Stimulated activated CD8-positive, alpha-beta memory T cell treated with anti-CD3 and anti-CD28 coated beads, Interleukin-4, amount 100 ng/mL, for 4 hours (primary cell): Measurements from ENCODE around the gene PPM1E.
"Not testable (repeated sequence)": the region's sequence is repeated elsewhere in the genome, so short reads cannot be mapped to it uniquely, and the experiment has no call there.

Experiments
- DNase-seq, 2 donors: peaks; one replicate each; pipeline ENCODE4 v3.0.0-alpha.2; 2020; ENCODE audit warnings: low read depth in 2 of 2, low spot score in 1 of 2

PPM1E gene

DNA sequence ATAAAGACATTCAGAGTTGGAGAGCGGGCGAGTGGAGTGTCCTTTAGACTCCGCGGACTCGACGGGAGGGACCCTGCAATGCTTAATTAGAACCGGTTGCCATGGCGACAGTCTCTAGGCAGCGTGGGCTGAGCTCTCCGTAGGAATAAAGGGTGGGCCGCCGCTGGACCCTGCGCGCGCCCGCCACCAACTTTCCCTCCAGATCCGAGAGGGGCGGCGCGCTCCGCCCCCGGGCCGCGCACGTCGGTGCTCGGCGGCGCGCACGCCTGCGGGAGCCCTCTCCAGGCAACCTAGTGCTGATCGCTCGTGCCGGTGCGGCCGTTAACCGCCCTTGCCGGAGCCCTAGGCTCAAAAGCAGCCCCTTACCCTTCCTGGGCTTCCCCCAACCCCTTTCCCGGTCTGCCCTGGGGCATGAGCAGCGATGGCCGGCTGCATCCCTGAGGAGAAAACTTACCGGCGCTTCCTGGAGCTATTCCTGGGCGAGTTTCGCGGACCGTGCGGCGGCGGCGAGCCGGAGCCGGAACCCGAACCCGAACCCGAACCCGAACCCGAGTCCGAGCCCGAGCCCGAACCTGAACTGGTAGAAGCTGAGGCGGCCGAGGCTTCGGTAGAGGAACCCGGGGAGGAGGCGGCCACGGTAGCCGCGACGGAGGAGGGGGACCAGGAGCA lies at the start of gene PPM1E:
Gene PPM1E (plus strand): TSS at position 278 of the 669 bp plus-strand sequence.
- DNase-seq: peak in 1 of 2 donors; percentile 4

DNA sequence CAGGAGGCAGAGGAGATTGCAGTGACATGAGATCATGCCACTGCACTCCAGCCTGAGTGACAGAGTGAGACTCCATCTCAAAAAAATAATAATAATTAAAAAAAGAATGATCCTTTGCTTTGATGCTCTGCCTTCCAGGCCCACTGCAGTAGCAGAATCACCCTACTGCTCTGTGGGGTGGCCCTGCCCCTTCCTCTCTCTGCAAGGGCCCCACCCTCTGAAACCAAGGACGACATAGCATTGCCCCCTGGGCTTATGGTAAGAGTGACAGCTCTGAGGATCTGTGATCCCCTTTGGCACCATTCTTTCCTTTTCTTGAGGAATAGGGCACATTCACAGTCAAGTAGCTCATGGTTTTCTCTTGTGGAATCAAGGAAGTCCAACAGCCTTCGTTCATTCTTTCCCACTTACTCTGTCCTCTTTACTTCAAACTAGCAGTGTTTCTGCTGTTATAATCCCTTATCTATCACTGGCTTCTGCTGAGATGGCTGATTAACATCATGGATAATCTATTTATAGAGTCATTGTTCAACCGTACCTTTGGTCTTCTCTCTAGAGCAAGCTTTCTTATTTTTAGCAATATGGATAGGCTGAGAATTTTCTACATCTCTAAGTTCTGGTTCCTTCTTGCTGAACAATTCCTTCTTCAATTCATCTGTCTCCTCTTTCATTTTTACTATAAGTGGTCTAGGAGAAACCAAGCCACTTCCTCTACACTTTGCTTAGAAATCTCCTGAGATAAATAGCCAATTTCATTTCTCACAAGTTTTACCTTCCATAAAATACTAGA lies 49.1 kb upstream of the PPM1E start:
- no peak for DNase-seq

DNA sequence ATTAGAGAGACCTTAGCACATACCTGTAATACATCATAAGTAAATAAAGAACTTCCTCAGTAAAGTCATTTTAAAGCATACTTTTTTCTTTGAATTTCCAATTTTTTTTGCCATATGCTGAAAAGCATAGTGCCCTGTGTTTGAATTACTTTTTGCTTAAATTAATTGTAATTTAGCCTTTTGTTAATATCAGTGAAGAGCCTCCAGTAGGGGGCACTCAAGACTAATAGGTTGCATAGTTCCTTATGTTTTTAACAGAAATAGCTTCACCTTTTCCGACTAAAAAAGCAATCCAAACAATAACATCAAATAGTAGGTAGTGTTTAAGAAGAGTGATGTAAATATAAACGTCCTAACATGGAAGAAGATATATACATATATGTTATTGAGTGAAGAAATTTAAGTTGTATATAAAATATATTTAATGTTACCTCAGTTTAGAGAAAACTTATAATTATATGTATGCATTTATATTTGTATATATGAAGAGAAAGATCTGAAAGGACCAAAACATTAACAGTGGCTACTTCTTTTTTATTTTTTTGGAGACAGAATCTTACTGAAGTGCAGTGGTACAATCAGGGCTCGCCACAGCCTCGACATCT lies 44.6 kb upstream of the PPM1E start:
- DNase-seq: peak in 1 of 2 donors; percentile 13

DNA sequence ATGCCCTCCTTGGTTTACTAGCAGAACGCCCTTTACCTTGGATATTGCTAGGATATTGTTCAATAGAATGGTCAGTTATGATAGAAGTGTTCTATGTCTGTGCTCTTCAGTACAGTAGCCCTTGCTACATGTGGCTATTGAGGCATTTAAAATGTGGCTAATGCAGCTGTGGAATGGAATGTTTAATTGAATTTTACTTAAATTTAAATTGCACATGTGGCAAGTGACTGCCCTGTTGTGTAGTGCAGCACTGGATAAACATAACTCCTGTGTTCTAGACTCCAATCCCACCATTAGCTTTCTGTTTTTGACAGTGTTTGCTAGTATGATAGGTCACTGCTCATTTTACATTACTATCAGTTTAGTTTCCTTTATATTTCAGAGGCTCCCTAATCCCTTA lies 33.4 kb upstream of the PPM1E start:
- DNase-seq: no peak

DNA sequence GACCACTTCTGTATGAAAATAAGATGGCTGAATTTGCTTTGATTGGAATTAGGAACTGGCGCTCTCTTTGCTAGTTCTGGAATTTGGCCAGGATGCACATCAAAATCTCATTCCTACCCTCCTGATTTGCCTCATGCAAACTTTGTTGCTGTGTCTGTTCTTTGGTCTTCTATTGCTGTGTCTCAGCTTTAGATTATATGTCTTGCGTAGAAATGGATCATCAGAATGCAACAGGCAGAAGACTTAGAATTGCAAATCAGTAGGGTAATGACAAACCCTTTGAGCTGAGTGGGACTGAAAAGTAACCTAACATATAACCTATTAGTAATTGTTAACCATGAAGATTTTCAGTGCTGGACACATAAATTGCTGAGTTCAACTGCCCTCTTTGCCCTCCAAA lies 33.0 kb upstream of the PPM1E start:
- no peak for DNase-seq

DNA sequence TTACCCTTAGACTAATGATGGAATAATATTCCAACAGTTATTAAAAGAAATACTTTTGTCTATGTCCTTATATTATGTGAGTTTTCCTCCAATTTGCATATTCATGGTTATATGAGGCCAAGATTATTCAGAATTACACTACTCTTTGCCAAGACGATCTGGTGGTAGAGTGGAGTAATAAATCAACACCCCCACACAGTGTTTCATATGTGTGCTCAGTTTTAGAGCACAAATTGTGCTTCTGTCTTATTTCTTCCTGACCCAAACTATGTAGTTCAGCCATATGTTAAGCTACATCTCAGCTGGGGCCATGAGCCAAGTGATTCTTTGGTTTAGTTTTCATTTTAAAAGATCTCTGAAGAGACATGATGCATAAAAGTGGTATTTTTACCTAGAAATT lies 26.9 kb upstream of the PPM1E start:
- DNase-seq: no peak

DNA sequence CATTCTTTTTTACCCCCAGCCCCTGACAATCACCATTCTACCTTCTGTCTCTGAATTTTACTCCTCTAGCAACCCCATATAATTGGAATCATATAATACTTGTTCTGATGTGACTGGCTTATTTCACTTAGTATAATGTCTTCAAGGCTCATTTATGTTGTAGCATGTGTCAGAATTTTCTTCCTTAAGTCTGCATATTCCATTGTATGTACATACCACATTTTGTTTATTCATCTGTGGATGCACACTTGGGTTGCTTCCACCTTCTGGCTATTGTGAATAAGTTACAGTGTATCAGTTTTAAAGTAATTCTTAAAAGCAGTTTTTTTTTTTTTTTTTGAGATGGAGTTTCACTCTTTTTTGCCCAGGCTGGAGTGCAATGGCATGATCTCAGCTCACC lies 24.7 kb upstream of the PPM1E start:
- no peak for DNase-seq

DNA sequence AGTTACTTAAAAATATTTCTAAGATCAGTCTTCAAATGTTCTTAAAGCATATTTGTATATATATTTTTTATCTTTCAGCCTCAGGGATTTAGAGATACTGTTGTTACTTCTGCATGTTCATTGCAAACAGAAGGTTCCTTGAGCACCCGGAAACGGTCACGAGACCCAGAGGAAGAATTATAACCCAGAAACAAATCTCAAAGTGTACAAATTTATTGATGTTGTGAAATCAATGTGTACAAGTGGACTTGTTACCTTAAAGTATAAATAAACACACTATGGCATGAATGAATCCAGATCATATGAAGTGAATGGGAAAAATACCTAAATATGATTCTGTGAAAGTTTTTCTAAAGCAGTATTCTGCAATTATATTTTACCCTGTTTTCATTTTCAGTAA lies 21.6 kb upstream of the PPM1E start:
- DNase-seq: no peak

DNA sequence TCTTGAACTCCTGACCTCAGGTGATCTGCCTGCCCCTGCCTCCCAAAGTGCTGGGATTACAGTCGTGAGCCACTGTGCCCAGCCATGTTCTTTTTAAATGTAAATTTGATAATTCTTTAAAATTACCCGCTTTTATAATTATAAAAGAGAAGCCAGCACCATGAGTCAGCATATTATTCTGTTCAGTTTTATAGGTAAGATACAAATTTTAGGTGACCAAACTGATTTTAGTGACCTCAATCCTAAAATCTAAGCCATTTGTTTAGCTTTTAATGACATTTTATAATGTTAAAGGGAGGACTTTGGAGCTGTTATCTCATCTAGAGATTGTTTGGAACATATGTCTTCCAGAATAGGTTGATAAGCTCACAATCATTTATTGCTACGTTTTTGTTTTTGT lies 20.8 kb upstream of the PPM1E start:
- DNase-seq: no peak

DNA sequence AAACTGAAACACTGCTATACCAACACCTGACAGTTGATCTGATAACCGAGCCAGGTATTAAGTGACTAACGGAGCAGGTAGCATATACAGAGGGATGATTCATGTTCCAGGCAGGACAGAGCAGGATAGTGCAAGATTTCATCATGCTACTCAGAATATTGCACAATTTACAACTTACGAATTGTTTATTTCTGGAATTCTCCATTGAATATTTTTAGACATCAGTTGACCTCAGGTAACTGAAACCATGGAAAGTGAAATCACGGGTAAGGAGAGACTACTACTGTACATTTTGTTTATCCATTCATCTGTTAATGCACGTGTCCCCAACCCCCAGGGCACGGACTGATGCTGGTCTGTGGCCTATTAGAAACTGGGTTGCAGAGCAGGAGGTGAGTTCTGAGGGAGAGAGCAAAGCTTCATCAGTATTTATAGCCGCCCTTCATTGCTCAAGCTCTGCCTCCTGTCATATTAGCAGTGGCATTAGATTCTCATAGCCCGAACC lies 14.5 kb upstream of the PPM1E start:
- no peak for DNase-seq

DNA sequence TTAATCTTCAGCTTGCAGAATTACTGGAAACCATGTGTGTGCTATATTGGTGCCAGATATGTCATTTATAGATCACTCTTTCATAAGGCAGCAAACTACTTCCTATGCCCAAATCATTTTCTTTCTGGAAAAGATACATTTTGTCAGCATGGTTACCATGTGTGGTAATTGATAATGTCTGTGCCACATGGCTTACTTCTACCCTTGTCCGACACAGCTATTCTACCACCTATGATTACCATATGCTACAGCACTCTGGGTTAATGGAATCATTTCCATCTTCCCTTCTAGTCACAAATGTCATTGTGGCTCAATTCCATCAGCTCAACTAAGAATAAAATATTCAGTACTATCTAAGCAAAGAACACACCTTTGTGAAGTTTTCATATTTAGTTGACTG lies 8.0 kb upstream of the PPM1E start:
- DNase-seq: no peak

DNA sequence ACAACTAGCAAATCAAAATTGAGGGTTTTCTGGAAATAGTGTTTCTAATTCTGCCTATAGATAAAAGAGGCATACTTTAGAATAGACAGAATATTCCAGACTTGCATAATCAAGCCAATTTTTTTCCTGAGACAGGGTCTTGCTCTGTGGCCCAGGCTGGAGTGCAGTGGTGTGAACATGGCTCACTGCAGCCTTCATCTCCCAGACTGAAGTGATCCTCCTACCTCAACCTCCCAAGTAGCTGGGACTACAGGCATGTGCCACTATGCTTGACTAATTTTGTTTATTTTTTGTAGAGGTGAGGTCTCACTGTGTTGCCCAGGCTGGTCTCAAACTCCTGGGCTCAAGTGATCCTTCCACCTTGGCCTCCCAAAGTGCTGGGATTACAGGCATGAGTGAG lies 6.0 kb upstream of the PPM1E start:
- DNase-seq: not testable (repeated sequence)

DNA sequence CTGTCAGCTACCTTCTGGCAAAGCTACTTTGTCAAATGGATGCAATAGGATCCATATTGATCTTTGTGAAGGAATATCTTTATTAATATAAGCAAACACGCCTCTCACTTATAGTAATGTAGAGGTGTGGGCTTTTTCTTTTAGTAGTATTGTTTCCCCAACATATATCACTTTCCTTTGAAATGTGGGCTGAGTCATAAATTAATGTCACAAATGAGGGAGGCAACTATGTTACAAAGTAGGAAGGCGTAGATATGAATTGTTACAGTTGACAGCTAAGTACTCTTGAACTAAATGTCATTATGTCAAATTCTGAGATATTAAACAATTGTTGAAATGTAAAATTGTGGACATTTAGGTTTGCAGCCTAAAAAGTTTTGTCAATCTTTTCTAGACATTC lies 2.6 kb upstream of the PPM1E start:
- no peak for DNase-seq

DNA sequence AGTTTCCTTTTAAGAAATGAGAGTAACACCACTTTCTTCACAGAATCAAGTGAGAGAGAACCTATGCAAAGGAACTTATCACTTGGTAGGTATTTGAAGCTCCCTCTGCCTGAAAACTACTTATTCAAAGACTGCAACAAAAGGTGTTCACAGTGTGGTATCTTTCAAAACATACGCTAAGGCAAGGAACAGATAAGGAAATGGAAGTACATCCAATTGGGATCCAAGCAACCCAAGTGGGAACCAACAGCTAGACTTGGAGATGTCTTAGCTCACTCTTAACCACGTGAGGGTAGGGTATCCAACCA lies 431 bp upstream of the PPM1E start:
- DNase-seq: no peak

DNA sequence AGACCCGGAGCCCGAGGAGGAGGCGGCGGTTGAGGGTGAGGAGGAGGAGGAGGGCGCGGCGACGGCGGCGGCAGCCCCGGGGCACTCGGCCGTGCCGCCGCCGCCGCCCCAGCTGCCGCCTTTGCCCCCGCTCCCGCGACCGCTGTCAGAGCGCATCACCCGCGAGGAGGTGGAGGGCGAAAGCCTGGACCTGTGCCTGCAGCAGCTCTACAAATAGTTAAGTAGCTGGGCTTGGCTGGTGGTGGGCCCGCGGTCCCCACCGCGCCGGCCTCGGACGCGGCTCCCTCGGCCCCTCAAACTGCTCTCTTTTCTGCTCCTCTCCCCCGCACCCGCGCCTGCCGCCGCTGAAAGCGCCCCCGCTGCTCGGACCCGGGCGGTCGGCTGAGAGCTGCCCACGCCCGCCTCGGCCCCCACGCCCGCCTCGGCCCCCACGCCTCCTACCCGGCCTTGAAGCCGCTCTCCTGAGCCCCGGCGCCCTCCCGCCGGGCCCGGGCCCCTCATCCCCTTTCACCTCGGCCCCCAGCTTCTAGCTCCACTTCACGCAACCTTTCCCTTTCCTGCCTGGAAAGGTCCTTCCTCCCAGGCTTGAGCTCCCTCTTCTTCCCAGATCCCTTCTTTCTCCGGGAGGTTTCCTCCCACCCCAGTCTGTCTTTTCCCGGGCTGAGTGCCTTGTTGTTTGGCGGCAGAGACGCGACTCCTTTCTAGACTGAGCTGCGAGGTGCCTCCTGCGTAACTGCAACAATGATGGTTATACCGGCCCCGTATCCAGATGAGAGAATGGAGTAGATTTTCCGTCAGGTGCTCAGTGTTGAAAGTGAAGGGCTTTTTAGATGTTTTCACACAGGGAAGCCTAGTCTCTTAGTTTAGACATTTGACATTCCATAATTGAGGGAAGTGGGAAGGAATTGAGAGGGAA lies 850 bp downstream of the PPM1E start:
- DNase-seq: no peak

DNA sequence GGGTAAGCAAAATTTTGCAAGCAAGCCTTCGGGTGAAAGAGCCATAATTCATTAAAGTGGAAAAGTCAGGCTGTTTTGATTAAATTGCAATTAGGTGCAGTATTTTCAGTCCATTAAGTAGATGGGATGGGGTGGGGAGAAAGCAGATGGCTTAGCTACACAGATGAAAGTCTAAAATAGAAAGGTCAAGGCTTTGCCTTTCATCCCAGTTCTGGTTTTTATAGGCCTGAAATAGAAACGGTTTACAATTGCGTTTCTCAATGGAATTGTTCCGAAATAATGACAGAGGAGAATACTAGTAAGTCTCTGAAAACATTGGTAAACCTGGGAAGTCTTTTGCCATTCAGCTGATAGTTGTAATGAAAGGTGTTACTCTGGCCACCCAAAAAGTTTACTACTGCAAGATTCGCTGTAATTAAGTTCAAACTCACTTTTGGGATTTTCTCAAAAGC lies 1.5 kb downstream of the PPM1E start:
- no peak for DNase-seq

DNA sequence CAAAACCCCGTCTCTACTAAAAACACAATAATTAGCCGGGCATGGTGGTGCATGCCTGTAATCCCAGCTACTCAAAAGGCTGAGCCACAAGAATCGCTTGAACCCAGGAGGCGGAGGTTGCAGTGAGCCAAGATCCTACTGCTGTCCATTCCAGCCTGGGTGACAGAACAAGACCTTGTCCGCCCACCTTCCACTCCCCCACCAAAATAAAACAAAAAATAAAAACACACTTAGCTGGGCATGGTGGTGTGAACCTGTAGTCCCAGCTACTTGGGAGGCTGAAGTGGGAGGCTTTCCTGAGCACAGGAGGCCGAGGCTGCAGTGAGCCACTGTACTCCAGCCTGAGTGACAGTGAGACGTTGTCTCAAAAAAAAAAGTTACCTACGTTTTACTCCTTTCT lies 3.2 kb downstream of the PPM1E start:
- no peak for DNase-seq

DNA sequence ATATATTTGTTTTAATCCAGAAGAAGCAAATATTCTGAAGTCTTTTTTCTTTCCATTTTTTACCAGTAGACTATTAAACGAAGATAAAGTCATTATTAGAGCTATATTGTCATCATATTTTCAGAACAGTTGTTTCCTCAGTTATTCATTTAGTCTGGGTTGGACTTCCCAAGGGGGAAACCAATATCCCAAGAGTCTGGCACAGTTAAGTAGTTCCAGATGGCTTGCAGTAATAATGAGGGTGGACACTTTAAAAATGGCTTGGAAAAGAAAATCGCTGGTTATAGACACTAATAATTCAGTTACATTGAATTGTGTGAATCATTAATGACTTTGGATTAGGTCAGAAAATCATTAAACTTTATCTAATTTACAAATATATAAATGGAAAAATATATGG lies 3.9 kb downstream of the PPM1E start:
- DNase-seq: no peak

DNA sequence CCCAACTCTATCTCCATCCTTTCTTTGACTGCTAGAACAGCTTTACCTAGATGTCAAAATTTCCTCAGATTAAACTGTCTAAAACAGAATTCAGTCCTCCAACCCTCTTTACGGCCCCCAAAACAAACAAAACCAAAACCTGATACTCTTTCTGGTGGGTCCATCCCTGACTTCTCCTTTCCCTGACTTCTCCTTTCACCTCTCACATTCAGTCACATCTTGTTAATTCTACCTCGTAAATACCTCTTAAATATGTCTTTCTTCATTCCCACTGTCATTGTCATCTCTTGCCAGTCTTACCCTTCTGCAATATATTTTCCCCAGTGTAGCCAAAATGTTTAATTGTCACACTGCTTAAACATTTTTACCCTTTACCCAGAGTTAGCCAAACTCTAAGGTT lies 4.6 kb downstream of the PPM1E start:
- no peak for DNase-seq

DNA sequence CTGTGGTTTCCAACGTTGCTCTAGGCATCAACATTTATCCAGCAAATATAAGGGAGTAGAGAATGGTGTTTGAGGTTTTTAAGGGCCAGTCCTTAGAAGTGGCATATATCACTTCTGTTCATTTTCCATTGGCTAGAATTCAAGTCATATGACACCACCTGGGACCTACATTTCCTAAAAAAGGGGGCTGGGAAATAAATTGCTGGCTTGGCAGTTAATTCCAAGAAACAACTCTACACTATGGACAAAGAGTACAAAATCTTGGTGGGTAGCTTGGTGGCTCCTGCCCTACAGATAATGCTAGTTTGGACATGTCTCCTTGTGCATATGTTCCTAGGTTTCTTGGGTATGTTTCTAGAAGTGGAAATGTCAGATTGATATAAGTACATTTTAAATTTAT lies 7.6 kb downstream of the PPM1E start:
- no peak for DNase-seq

DNA sequence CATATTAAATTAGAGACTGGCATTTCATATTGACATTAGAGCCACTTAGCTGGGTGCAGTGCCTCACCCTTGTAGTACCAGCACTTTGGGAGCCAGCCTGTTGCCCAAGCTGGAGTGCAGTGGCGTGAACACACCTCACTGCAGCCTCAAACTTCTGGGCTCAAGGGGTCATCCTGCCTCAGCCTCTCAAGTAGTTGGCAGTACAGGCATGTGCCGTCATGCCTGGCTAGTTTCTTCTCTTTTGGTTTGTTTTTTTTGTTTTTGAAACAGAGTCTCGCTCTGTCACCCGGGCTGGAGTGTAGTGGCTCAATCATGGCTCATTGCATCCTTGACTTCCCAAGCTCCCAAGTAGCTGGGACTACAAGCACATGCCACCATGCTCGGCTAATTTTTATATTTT lies 8.7 kb downstream of the PPM1E start:
- no peak for DNase-seq
